HFFc6 (cell line): ENCODE data around the gene TMEM236. TPM values are rescaled to one million over a fixed set of nuclear protein-coding genes. Genes with fewer than 3 reads are reported as not detected.
A peak's percentile ranks its signal among the peaks of the same experiment; 100 is the strongest.

ENCODE experiments used
- DNase-seq: peaks from one replicate; pipeline ENCODE4 v3.0.0-alpha.2; 2018
- H3K27ac Mint-ChIP-seq: 2 replicates; pipeline ENCODE4 v1.8.0; 2020; ENCODE audit warnings: mild to moderate bottlenecking, mixed read lengths
- H3K27me3 Mint-ChIP-seq: 2 replicates; pipeline ENCODE4 v1.8.0; 2021; ENCODE audit warnings: mild to moderate bottlenecking, moderate library complexity, mixed read lengths; ENCODE audit not compliant: insufficient read depth
- H3K36me3 Mint-ChIP-seq: 2 replicates; pipeline ENCODE4 v1.8.0; 2021; ENCODE audit warnings: low read depth, mixed read lengths
- H3K4me1 Mint-ChIP-seq: 2 replicates; pipeline ENCODE4 v1.8.0; 2020; ENCODE audit warnings: low read depth, mixed read lengths
- H3K4me3 Mint-ChIP-seq: 2 replicates; pipeline ENCODE4 v1.8.0; 2020; ENCODE audit warnings: mild to moderate bottlenecking, moderate library complexity, mixed read lengths
- H3K9me3 Mint-ChIP-seq: 2 replicates; pipeline ENCODE4 v1.8.0; 2020; ENCODE audit warnings: mild to moderate bottlenecking, mixed read lengths
- total RNA-seq, 6 experiments: library from RNA; stranded (reverse); fragmentation: NEBNext Ultra II Directional; extraction: Animal tissue kit (Norgen Biotek cat#: 25700); gene quantifications; 2 replicates in 1 of 6; 3 replicates in 5 of 6; pipeline ENCODE4 v1.2.3, GENCODE V29; 2021
- TF ChIP-seq, protein P1 (sequence below): fragments of 200-600 bp; sonication (generic); IDR thresholded peaks from 2 replicates; pipeline ENCODE4 v1.5.0; 2021; ENCODE audit warnings: antibody characterized with exemption, mild to moderate bottlenecking

Gene TMEM236
- total RNA-seq, 6 experiments from 2014 or later = 0.07 to 0.20 (median 0.09) TPM

DNA sequence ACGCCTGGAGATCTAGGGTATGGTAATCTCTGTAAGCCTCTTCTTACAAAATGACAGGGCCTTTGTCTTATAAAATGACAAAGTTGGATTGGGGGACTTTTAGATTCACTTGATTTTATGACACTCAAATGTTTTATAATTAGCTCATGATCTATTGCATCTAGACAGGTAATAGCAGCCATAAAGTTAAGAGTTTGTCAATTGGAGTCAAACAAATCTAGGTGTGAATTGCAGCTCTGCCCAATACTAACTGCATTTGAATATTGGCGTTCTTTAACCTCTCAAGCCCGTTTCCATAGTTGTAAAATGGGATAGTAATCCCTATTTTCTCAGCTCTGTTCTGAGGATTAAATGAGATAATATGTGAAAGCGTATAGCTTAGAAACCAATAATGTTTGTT lies 43.1 kb downstream of the TMEM236 start:
- Mint-ChIP-seq H3K9me3 (no peaks in the 10 kb centered on the region), H3K27me3 (no peaks in the 10 kb centered on the region), H3K27ac (no peak overlapping the region), H3K4me1 (peaks cover 19% of the 10 kb centered on the region), H3K4me3 (no peak overlapping the region), H3K36me3 (no peaks in the 10 kb centered on the region)
- no peak for DNase-seq
- TF ChIP-seq, protein P1, sequence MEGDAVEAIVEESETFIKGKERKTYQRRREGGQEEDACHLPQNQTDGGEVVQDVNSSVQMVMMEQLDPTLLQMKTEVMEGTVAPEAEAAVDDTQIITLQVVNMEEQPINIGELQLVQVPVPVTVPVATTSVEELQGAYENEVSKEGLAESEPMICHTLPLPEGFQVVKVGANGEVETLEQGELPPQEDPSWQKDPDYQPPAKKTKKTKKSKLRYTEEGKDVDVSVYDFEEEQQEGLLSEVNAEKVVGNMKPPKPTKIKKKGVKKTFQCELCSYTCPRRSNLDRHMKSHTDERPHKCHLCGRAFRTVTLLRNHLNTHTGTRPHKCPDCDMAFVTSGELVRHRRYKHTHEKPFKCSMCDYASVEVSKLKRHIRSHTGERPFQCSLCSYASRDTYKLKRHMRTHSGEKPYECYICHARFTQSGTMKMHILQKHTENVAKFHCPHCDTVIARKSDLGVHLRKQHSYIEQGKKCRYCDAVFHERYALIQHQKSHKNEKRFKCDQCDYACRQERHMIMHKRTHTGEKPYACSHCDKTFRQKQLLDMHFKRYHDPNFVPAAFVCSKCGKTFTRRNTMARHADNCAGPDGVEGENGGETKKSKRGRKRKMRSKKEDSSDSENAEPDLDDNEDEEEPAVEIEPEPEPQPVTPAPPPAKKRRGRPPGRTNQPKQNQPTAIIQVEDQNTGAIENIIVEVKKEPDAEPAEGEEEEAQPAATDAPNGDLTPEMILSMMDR = no peak

DNA sequence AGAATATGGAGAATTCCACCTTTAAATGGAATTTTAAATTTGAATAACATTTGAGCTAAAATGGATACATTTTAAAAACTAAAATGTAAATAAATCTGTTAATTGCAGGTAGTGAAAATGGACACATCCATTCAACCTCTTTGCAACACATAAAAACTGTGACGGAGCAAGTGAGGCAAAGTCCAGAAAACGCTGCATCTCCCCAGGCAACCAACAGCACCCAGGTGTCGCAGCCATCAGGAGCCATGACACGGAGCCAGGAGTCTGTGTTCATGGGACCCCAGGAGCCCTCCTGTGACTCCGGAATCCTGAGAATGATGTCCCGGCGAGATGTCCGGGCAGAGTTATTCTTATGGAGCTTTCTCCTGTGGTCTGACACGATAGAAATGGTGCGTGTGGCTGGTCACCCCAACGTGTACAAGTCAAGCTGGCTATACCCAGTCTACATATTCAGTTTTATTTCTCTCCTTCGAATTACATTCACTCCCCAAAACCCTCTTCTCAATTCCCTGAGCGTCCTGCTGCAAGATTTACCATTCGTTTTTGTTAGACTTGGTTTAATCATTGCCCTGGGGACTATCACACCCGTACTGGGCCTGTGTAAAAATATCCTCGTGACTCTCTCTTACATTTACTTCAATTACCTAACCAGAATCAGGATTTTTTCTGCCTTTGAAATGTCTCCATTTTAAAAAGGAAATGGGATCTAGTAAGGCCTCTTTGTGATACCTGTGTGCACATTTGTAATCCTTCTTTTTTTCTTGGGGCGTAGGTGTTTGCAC lies 44.0 kb downstream of the TMEM236 start:
- peaks cover 19% of the 10 kb centered on the region for H3K4me1 Mint-ChIP-seq
- no peak overlapping the region for H3K27ac Mint-ChIP-seq
- no peaks in the 10 kb centered on the region for H3K27me3 Mint-ChIP-seq
- H3K9me3 Mint-ChIP-seq = no peaks in the 10 kb centered on the region
- H3K36me3 Mint-ChIP-seq = no peaks in the 10 kb centered on the region
- no peak for DNase-seq
- H3K4me3 Mint-ChIP-seq = no peak overlapping the region
- TF ChIP-seq, protein P1 = no peak

DNA sequence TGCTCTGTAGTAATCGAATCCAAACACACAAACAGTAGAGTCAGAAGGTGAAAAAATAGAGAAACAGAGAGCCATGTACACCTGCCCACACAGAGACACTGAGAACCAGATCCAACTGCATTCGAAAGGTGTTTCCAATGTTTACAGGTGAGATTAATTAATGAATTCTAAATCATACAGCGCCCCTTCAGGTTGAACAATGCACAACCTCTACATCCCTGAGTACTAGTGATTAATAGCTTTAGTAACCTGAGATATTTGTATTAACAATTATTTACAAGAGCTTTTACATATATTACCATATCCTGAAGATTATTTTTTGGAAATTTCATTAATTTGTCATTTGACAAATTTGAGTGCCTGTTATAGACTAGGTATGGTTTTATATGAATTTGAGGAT lies 49.5 kb downstream of the TMEM236 start:
- no peak overlapping the region for H3K27ac Mint-ChIP-seq
- no peak overlapping the region for H3K4me3 Mint-ChIP-seq
- H3K9me3 Mint-ChIP-seq = no peaks in the 10 kb centered on the region
- no peaks in the 10 kb centered on the region; the same call in 1 of the 2 replicates for H3K27me3 Mint-ChIP-seq
- TF ChIP-seq, protein P1 = peak; percentile 48
- H3K4me1 Mint-ChIP-seq = peaks cover 7% of the 10 kb centered on the region; the same call in 1 of the 2 replicates
- H3K36me3 Mint-ChIP-seq = no peaks in the 10 kb centered on the region
- no peak for DNase-seq

DNA sequence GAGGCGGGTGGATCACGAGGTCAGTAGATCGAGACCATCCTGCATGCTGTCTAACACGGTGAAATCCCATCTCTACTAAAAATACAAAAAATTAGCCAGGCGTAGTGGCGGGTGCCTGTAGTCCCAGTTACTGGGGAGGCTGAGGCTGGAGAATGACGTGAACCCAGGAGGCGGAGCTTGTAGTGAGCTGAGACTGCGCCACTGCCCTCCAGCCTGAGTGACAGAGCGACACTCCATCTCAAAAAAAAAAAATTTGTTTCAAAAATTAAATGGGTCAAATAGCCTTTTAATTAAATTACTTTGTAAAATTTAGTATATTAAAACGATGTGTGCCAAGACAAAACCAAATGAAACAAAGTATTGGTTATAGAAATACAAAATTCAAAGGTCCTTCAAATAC lies 50.3 kb downstream of the TMEM236 start:
- Mint-ChIP-seq H3K4me3 (no peak overlapping the region), H3K9me3 (no peaks in the 10 kb centered on the region), H3K27ac (no peak overlapping the region), H3K27me3 (no peaks in the 10 kb centered on the region; the same call in 1 of the 2 replicates), H3K4me1 (peaks cover 7% of the 10 kb centered on the region; the same call in 1 of the 2 replicates), H3K36me3 (no peaks in the 10 kb centered on the region)
- no peak for DNase-seq
- TF ChIP-seq, protein P1 = no peak

DNA sequence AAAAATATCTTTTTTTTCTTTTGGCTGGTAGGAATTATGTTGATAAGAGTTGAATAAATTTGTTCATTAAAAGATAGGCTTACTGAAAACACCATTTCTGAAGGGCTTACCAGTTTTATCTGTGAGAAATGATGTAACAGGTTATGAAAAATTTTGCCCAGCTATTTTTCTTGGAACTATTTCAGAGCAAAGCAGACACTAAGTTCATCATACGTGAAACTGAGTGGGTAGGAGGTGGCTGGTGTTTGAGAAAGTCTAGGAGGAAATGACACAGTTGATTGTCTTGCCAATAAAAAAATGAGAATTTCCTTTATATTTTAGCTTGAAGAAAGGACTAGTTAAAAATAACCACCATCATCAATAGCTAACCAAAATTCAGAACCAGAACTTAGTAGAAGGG lies 51.0 kb downstream of the TMEM236 start:
- no peaks in the 10 kb centered on the region for H3K36me3 Mint-ChIP-seq
- no peaks in the 10 kb centered on the region; the same call in 1 of the 2 replicates for H3K27me3 Mint-ChIP-seq
- TF ChIP-seq, protein P1 = no peak
- no peak for DNase-seq
- no peak overlapping the region for H3K27ac Mint-ChIP-seq
- H3K9me3 Mint-ChIP-seq = no peaks in the 10 kb centered on the region
- peaks cover 7% of the 10 kb centered on the region; the same call in 1 of the 2 replicates for H3K4me1 Mint-ChIP-seq
- H3K4me3 Mint-ChIP-seq = no peak overlapping the region
